ENCODE results near the gene NR2F6.
"Not testable (repeated sequence)": the region's sequence is repeated elsewhere in the genome, so short reads cannot be mapped to it uniquely, and the experiment has no call there.

The NR2F6 gene

DNA sequence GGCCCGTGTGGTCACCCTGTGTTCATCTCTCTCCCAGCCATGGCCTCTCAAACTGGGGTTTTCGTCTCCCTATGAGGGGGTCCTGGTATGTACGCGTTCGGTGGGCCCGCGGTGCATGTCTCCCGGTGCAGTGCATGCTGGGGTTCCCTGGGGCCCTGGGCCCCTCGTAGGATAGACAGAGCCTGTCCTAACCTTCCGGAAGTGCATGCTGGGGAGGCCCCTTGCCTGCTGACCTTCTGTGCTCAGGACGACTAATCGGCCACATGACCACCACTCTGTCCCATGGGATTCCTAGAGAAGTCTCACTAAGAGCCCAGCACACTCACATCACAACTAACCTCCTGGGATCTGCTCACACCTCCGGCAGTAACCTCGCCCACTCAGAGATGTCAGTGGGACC, 35.4 kb downstream of the NR2F6 start:
- DNase-seq, result no peak

- DNase-seq, result no peak
Measured at GRCh38 chr19:17209126-17210036, 36.3 kb downstream of the NR2F6 start.

DNA sequence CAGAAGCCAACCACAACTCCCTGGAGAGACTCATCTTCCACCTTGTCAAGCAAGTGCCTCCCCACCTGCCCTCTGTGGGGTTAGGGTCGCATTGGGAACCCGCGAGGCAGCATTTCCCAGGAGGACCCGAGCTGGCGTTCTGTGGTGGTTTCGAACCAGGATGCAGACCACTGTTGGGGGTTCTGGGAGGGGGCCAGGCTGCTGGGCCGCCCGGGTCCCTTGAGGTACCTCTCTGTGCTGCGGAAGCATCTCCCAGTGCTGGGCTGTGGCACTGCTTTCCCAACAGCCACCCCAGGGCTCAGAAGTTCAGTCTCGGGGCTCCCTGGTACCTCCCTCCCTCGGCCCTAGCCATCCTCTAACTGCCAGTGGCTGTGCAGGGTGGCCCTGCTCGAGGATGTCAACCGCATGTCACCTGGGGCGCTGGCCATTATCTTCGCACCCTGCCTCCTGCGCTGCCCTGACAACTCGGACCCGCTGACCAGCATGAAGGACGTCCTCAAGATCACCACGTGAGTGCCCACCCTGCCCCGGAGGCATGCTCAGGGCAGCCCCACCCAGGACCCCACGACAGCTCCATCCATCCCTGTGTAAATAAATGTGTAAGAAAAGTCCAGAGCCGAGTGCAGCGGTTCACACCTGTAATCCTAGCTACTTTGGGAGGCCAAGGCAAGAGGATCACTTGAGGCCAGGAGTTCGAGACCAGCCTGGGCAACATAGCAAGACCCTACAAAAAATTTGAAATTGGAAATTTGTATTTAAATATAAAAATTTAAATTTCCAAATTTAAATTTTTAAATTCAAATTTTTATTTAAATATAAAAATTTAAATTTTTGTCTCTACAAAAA, 38.8 kb downstream of the NR2F6 start:
- DNase-seq, result no peak

DNA sequence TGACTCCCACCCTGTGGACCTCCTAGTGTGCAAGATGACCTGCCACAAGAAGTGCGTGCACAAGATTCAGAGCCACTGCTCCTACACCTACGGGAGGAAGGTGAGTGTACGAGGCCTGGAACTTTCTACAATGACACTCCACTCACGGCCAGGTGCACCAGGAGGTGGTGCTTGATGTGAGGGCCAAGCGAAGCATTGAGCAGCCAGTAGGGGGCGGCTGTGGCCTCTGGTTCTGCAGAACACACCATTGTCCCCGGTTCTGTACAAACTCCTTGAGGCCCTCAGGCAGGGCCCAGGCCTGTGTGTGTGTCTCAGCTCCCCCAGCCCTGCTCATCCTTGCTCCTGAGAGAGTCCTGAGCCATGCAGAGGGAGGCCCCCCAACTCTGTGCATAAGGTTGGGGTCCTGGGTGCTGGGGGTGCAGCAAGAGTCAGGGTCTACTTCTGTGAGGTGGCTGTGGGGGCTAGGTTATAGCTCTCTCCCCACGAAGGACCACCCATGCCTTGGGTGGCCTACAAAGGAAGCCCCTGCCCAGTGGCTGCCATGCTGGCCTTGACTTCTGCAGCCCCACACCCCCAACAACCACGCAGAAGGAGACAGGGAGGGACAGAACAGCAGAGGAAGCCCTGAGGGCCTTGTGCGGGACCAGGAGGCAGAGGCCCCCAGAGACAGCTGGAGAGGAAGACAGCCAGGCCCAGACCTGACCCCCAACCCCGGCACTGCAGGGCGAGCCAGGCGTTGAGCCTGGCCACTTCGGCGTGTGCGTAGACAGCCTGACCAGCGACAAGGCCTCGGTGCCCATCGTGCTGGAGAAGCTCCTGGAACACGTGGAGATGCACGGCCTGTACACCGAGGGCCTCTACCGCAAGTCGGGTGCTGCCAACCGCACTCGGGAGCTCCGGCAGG, 40.2 kb downstream of the NR2F6 start:
- peak; percentile 27 for DNase-seq

- DNase-seq, result no peak
Measured at GRCh38 chr19:17202713-17203112, 43.0 kb downstream of the NR2F6 start.

GRCh38 chr19:17202249-17202648, 43.5 kb downstream of the NR2F6 start:
- DNase-seq, result no peak

DNA sequence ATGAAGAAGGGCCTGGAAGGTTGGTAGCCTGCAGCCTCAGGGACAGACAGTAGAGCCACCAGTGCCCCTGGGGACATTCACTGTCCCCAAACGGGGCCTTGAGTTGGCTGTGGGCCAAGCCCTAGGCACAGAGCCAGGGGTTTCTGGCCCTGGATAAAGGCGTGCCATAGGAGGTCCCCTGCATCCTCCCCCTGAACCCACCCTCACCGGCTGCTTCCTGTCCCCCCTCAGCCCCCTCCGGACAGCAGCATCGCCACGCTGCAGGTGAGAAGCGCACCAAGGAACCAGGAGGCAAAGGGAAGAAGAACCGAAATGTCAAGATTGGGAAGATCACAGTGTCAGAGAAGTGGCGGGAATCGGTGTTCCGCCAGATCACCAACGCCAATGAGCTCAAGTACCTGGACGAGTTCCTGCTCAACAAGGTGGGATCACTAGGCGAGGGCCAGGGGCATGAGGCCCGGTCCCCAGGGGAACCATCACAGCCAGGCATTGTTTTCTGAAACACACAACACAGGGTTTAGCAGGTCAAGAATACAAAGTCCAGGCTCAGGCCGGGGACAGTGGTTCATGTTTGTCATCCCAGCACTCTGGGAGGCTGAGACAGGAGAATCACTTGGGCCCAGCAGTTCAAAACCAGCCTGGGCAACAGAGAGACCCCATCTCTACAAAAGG, 45.2 kb downstream of the NR2F6 start:
- DNase-seq, result no peak

- no peak for DNase-seq
Measured at GRCh38 chr19:17197666-17198065, 48.1 kb downstream of the NR2F6 start.

DNA sequence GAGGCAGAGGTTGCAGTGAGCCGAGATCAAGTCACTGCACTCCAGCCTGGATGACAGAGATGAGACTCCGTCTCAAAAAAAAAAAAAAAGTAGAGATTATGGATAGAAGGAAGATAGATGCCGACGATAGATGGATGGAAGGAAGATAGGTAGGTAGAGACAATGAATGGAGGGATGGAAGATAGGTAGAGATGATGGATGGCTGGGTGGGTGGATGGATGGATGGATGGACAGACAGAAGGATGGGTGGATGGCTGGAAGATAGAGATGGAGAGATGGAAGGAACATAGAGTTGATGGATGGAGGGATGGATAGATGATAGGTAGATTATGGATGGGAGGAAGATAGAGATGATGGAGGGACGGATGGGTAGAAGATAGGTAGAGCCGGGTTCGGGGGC, 49.1 kb downstream of the NR2F6 start:
- no peak for DNase-seq

DNA sequence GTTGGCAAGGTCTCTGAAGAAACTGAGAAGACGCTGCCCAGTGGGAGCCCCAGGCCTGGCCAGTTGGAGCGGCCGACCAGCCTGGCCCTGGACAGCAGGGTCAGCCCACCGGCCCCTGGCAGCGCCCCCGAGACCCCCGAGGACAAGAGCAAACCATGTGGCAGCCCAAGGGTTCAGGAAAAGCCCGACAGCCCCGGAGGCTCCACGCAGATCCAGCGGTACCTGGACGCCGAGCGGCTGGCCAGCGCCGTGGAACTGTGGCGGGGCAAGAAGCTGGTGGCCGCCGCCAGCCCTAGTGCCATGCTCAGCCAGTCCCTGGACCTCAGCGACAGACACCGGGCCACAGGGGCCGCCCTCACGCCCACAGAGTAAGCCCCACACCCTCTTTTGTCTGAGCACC, 50.6 kb downstream of the NR2F6 start:
- DNase-seq, result no peak

DNA sequence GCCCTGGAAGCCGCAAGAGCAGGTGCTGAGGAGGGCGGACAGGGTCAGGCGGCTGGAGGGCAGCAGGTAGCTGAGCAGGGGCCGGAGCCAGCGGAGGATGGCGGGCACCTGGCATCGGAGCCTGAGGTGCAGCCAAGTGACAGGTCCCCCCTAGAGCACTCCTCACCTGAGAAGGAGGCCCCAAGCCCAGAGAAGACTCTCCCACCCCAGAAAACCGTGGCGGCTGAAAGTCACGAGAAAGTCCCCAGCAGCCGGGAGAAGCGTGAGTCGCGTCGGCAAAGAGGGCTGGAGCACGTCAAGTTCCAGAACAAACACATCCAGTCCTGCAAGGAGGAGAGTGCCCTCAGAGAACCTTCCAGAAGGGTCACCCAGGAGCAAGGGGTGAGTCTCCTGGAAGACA, 51.1 kb downstream of the NR2F6 start:
- no peak for DNase-seq

DNA sequence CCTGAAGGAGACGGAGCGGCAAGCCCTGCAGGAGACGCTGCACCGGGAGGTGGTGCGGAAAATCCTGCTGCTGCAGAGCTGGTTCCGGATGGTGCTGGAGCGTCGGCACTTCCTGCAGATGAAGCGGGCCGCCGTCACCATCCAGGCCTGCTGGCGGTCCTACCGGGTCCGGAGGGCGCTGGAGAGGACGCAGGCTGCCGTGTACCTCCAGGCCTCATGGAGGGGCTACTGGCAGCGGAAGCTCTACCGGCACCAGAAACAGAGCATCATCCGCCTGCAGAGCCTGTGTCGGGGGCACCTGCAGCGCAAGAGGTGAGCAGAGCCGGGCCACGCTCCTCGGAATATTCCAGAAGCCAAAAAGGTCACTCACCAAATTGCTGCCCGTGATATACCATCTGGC, 53.0 kb downstream of the NR2F6 start:
- DNase-seq, result no peak

DNA sequence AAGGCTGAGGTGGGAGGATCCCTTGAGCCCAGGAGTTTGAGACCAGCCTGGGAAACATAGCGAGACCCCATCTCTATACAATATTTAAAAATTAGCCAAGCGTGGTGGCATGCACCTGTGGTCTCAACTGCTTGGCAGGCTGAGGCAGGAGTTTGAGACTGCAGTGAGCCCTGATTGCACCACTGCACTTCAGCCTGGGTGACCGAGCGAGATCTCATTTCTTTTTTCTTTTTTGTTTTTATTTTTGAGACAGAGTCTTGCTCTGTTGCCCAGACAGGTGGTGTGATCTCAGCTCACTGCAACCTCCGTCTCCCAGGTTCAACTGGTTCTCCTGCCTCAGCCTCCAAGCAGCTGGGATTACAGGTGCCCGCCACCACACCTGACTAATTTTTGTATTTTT, 54.0 kb downstream of the NR2F6 start:
- not testable (repeated sequence) for DNase-seq

DNA sequence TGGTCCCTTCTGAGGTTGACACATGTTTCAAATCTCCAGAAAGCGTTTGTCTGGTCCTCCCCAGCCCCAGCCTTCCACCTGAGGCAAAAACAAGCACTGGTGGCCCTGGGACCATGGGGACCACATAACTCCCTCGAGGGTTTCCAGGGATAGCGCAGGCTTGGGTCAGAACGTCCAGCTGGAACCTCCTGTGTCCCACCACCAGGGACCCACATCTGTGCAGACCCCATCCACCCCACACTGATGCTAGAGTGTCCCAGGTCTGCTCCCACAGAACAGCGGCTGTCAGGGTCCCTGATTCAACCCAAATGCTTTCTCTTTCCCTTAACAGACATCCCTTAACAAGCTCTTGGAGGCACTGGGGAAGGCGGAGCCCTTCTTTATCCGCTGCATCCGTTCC, 60.1 kb downstream of the NR2F6 start:
- DNase-seq, result no peak

DNA sequence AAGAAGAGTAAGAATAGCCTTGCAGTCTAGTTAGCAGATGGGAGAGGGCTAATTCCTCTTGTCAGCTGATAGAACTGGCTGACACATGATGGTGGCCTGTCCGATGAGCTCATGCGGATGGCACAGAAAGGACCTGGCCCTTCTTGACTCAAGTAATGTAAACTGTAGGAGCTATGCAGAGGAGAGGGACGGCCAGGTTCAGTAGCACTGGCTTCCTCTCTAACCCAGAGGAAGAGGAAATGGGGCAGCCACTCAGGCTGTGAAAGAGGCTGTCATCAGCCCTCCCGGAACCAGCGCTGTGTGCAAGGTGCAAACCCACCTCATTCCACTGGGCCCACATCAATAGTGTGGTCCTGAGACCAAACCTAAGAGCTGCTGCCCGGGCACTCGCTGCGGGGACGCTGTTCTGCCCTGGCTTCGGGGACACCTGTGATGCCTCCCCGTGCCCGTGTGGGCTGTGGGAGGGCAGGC, 61.3 kb downstream of the NR2F6 start:
- peak; percentile 34 for DNase-seq

GRCh38 chr19:17183858-17184321, 61.8 kb downstream of the NR2F6 start:
- DNase-seq, result no peak

- DNase-seq, result no peak
Measured at GRCh38 chr19:17183271-17183761, 62.4 kb downstream of the NR2F6 start.

Measured in T-helper 9 cell (primary cell).